MM.1S (cell line): Measurements from ENCODE around the gene EXO1.

ENCODE experiments used
- DNase-seq: peaks from one replicate; pipeline ENCODE4 v3.0.0-alpha.2; 2015
- H2AFZ ChIP-seq: fragments of 300-600 bp; sonication (generic); 2 replicates; pipeline ENCODE4 v1.6.0; 2016; ENCODE audit warnings: antibody characterized with exemption, low read length
- H3F3A ChIP-seq: fragments of 300-600 bp; sonication (generic); 2 replicates; pipeline ENCODE4 v1.6.1; 2016; ENCODE audit warnings: mild to moderate bottlenecking, antibody characterized with exemption, low read length, moderate library complexity, mixed read lengths; ENCODE audit not compliant: insufficient read depth
- H3K27ac ChIP-seq: fragments of 300-600 bp; sonication (generic); 2 replicates; pipeline ENCODE4 v1.5.1; 2016; ENCODE audit warnings: mild to moderate bottlenecking, low read length
- H3K27me3 ChIP-seq: fragments of 300-600 bp; sonication (generic); replicated peaks from 2 replicates; pipeline ENCODE4 v1.6.0; 2016; ENCODE audit warnings: low read length; ENCODE audit not compliant: insufficient read depth
- H3K36me3 ChIP-seq: fragments of 300-600 bp; sonication (generic); replicated peaks from 2 replicates; pipeline ENCODE4 v1.6.1; 2016; ENCODE audit warnings: mild to moderate bottlenecking, low read length, mixed read lengths; ENCODE audit not compliant: insufficient read depth
- H3K4me1 ChIP-seq: fragments of 300-600 bp; sonication (generic); 2 replicates; pipeline ENCODE4 v1.6.1; 2016; ENCODE audit warnings: low read length, mixed read lengths
- H3K4me2 ChIP-seq: fragments of 300-600 bp; sonication (generic); 2 replicates; pipeline ENCODE4 v1.6.0; 2016; ENCODE audit warnings: low read depth, low read length
- H3K4me3 ChIP-seq: fragments of 300-600 bp; sonication (generic); 2 replicates; pipeline ENCODE4 v1.5.1; 2016; ENCODE audit warnings: low read length, mixed read lengths
- H3K79me2 ChIP-seq: fragments of 300-600 bp; sonication (generic); 2 replicates; pipeline ENCODE4 v1.6.1; 2016; ENCODE audit warnings: mixed run types, low read length, mixed read lengths
- H3K9ac ChIP-seq: fragments of 300-600 bp; sonication (generic); 2 replicates; pipeline ENCODE4 v1.6.1; 2016; ENCODE audit warnings: low read length, mixed read lengths
- H3K9me2 ChIP-seq: fragments of 300-600 bp; sonication (generic); replicated peaks from 2 replicates; pipeline ENCODE4 v1.6.1; 2016; ENCODE audit warnings: mild to moderate bottlenecking, low read length, mixed read lengths; ENCODE audit not compliant: insufficient read depth
- H3K9me3 ChIP-seq: fragments of 300-600 bp; sonication (generic); replicated peaks from 2 replicates; pipeline ENCODE4 v1.6.1; 2016; ENCODE audit warnings: mild to moderate bottlenecking, low read length, mixed read lengths; ENCODE audit not compliant: insufficient read depth
- H4K20me1 ChIP-seq: fragments of 300-600 bp; sonication (generic); 2 replicates; pipeline ENCODE4 v1.6.1; 2016; ENCODE audit warnings: mild to moderate bottlenecking, low read length, moderate library complexity, mixed read lengths; ENCODE audit not compliant: insufficient read depth
- CTCF ChIP-seq: fragments of 300-600 bp; sonication (generic); IDR thresholded peaks from 2 replicates; pipeline ENCODE4 v1.5.1; 2016; ENCODE audit warnings: antibody characterized with exemption, low read length, mixed read lengths
- EZH2 ChIP-seq: fragments of 300-600 bp; sonication (generic); optimal IDR thresholded peaks from 2 replicates; pipeline ENCODE3; 2017; ENCODE audit warnings: low read depth, mild to moderate bottlenecking, antibody characterized with exemption, low read length, mixed read lengths
- EZH2phosphoT487 ChIP-seq: fragments of 300-600 bp; sonication (generic); IDR thresholded peaks from 2 replicates; pipeline ENCODE4 v1.6.1; 2018; ENCODE audit warnings: antibody characterized with exemption, low read length

Gene EXO1

GRCh38 chr1:241840164-241840563, 7.8 kb upstream of the EXO1 start:
- Histone ChIP-seq H4K20me1 (no peaks in the 10 kb centered on the region), H3K27me3 (no peaks in the 10 kb centered on the region), H3K36me3 (no peaks in the 10 kb centered on the region), H3F3A (no peaks in the 10 kb centered on the region), H3K9ac (no peak overlapping the region), H3K27ac (no peak overlapping the region), H3K4me2 (no peak overlapping the region), H3K79me2 (no peaks in the 10 kb centered on the region), H3K4me3 (no peak overlapping the region), H3K9me2 (no peaks in the 10 kb centered on the region), H3K4me1 (peaks cover 17% of the 10 kb centered on the region), H3K9me3 (no peaks in the 10 kb centered on the region), H2AFZ (no peak overlapping the region)
- no peak for TF ChIP-seq EZH2phosphoT487
- no peak for TF ChIP-seq EZH2
- TF ChIP-seq CTCF, result no peak
- no peak for DNase-seq

- Histone ChIP-seq H3K9me2 (no peaks in the 10 kb centered on the region), H3K4me2 (no peak overlapping the region), H3K36me3 (no peaks in the 10 kb centered on the region), H3K4me3 (no peak overlapping the region), H3K27me3 (no peaks in the 10 kb centered on the region), H3F3A (no peaks in the 10 kb centered on the region), H3K27ac (no peak overlapping the region), H3K79me2 (no peaks in the 10 kb centered on the region), H4K20me1 (no peaks in the 10 kb centered on the region), H3K9me3 (no peaks in the 10 kb centered on the region), H3K9ac (no peak overlapping the region), H2AFZ (no peak overlapping the region), H3K4me1 (peaks cover 17% of the 10 kb centered on the region)
- TF ChIP-seq EZH2phosphoT487, result no peak
- no peak for TF ChIP-seq CTCF
- TF ChIP-seq EZH2, result no peak
- DNase-seq, result no peak
Measured at GRCh38 chr1:241841691-241842090, 6.3 kb upstream of the EXO1 start.

- Histone ChIP-seq H3K9me2 (no peaks in the 10 kb centered on the region), H3K4me1 (peaks cover 24% of the 10 kb centered on the region), H3K79me2 (no peaks in the 10 kb centered on the region), H3K4me2 (no peak overlapping the region), H3K27ac (no peak overlapping the region), H3K36me3 (no peaks in the 10 kb centered on the region), H3K4me3 (no peak overlapping the region), H3K9ac (no peak overlapping the region), H4K20me1 (no peaks in the 10 kb centered on the region), H3K9me3 (no peaks in the 10 kb centered on the region), H2AFZ (no peak overlapping the region), H3F3A (0 out of 2 replicates have a peak, but pooled peaks cover 4% of the 10 kb centered on the region), H3K27me3 (no peaks in the 10 kb centered on the region)
- DNase-seq, result no peak
- TF ChIP-seq CTCF, result no peak
- TF ChIP-seq EZH2, result no peak
- no peak for TF ChIP-seq EZH2phosphoT487
Measured at GRCh38 chr1:241842565-241842964, 5.4 kb upstream of the EXO1 start.
